Measurements from ENCODE around the gene GCNA. TPM values are rescaled to one million over a fixed set of nuclear protein-coding genes. Genes with fewer than 3 reads are reported as not detected.

GCNA gene
- polyA plus RNA-seq, 2 of the 4 experiments (the other 2 are of a cell fraction), result 1.4 to 1.7 TPM

- FAIRE-seq (no peak), ATAC-seq (no peak)
- WGBS (ENCODE audit: missing lambda C conversion rate), result 77% methylated on average over 5 of the region's 5 CpGs
Observed at GRCh38 chrX:71536285-71536684, 42.0 kb upstream of the GCNA start.

GRCh38 chrX:71537743-71538142, 40.5 kb upstream of the GCNA start:
- CTCF ChIA-PET, result interaction anchor here (1.0 kb wide), 1 partner anchor 17 kb away, joined by 4 read pairs; no protein-coding TSS in a partner anchor
- DNase-seq (ENCODE audit: low read depth in 1 of 2, low spot score in 1 of 2) (no peak), FAIRE-seq (no peak), ATAC-seq (no peak)
- H3K4me3 ChIP-seq, result no peak overlapping the region
- WGBS (ENCODE audit: missing lambda C conversion rate), result 91% methylated on average over 9 of the region's 9 CpGs
- no peaks in the 10 kb centered on the region for H3K9me3 ChIP-seq
- no peak overlapping the region for H3K27ac ChIP-seq
- peaks cover 62% of the 10 kb centered on the region for H3K4me1 ChIP-seq
- H3K4me2 ChIP-seq, result no peak overlapping the region
- POLR2A ChIA-PET, result no interaction called here
- no peak for TF ChIP-seq PHF8 (IDR thresholded peaks at IDR 0.05; ENCODE audit: borderline replicate concordance, low read depth)
- no peak for TF ChIP-seq POLR2A (IDR thresholded peaks at IDR 0.05; ENCODE audit: low read length)
- TF ChIP-seq, protein P1, sequence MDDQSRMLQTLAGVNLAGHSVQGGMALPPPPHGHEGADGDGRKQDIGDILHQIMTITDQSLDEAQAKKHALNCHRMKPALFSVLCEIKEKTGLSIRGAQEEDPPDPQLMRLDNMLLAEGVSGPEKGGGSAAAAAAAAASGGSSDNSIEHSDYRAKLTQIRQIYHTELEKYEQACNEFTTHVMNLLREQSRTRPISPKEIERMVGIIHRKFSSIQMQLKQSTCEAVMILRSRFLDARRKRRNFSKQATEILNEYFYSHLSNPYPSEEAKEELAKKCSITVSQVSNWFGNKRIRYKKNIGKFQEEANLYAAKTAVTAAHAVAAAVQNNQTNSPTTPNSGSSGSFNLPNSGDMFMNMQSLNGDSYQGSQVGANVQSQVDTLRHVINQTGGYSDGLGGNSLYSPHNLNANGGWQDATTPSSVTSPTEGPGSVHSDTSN (IDR thresholded peaks at IDR 0.05), result no peak
- no peak for TF ChIP-seq ZSCAN20 (CRISPR knock-in tag; IDR thresholded peaks at IDR 0.05)
- no peak for TF ChIP-seq NPAS2 (CRISPR knock-in tag; IDR thresholded peaks at IDR 0.05; ENCODE audit: borderline replicate concordance)
- no peak for TF ChIP-seq FOSB (CRISPR knock-in tag; IDR thresholded peaks at IDR 0.05)
- TF ChIP-seq CHD4 (IDR thresholded peaks at IDR 0.05; ENCODE audit: borderline replicate concordance), result no peak
- TF ChIP-seq NR3C1 (IDR thresholded peaks at IDR 0.05), result no peak
- no peak for TF ChIP-seq CEBPB (IDR thresholded peaks at IDR 0.05)
- no peak for TF ChIP-seq HEYL (CRISPR knock-in tag; IDR thresholded peaks at IDR 0.05)
- TF ChIP-seq MAFK (IDR thresholded peaks at IDR 0.05; ENCODE audit: partially characterized antibody), result no peak
- no peak for TF ChIP-seq KDM5A (IDR thresholded peaks at IDR 0.05)
- TF ChIP-seq, protein P2, sequence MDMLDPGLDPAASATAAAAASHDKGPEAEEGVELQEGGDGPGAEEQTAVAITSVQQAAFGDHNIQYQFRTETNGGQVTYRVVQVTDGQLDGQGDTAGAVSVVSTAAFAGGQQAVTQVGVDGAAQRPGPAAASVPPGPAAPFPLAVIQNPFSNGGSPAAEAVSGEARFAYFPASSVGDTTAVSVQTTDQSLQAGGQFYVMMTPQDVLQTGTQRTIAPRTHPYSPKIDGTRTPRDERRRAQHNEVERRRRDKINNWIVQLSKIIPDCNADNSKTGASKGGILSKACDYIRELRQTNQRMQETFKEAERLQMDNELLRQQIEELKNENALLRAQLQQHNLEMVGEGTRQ (IDR thresholded peaks at IDR 0.05), result no peak
- TF ChIP-seq RCOR1 (IDR thresholded peaks at IDR 0.05; ENCODE audit: low read depth, low read length), result no peak
- no peak for TF ChIP-seq CBX8 (IDR thresholded peaks at IDR 0.05)
- TF ChIP-seq JUN (IDR thresholded peaks at IDR 0.05), result no peak
- TF ChIP-seq, protein P3, sequence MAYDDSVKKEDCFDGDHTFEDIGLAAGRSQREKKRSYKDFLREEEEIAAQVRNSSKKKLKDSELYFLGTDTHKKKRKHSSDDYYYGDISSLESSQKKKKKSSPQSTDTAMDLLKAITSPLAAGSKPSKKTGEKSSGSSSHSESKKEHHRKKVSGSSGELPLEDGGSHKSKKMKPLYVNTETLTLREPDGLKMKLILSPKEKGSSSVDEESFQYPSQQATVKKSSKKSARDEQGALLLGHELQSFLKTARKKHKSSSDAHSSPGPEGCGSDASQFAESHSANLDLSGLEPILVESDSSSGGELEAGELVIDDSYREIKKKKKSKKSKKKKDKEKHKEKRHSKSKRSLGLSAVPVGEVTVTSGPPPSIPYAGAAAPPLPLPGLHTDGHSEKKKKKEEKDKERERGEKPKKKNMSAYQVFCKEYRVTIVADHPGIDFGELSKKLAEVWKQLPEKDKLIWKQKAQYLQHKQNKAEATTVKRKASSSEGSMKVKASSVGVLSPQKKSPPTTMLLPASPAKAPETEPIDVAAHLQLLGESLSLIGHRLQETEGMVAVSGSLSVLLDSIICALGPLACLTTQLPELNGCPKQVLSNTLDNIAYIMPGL (CRISPR knock-in tag; IDR thresholded peaks at IDR 0.05; ENCODE audit: borderline replicate concordance), result no peak

More at GRCh38 chrX:71536285-71536684, 42.0 kb upstream of the GCNA start:
- Histone ChIP-seq H3K4me2 (peak overlapping the region; percentile 83), H3K4me3 (peak overlapping the region; percentile 82; the same call in 1 of the 3 replicates), H3K9me3 (no peaks in the 10 kb centered on the region), H3K4me1 (peaks cover 47% of the 10 kb centered on the region), H3K27ac (no peak overlapping the region)
- no peak for DNase-seq (ENCODE audit: low read depth in 1 of 2, low spot score in 1 of 2)
- TF ChIP-seq EHF (CRISPR knock-in tag; IDR thresholded peaks at IDR 0.05), result no peak
- no peak for TF ChIP-seq SMC3 (IDR thresholded peaks at IDR 0.05)
- no peak for TF ChIP-seq NR3C1 (IDR thresholded peaks at IDR 0.05)
- no peak for TF ChIP-seq NPAS2 (CRISPR knock-in tag; IDR thresholded peaks at IDR 0.05; ENCODE audit: borderline replicate concordance)
- TF ChIP-seq RNF2 (IDR thresholded peaks at IDR 0.05; ENCODE audit: borderline replicate concordance, low read depth), result no peak
- TF ChIP-seq TFCP2L1 (CRISPR knock-in tag; IDR thresholded peaks at IDR 0.05), result no peak
- TF ChIP-seq, protein P2 (IDR thresholded peaks at IDR 0.05), result no peak
- no peak for TF ChIP-seq REST (IDR thresholded peaks at IDR 0.05)
- no peak for TF ChIP-seq POLR2AphosphoS2 (conservative IDR thresholded peaks at IDR 0.05; ENCODE audit: low read length)
- no peak for TF ChIP-seq TP53 (CRISPR knock-in tag; IDR thresholded peaks at IDR 0.05)
- TF ChIP-seq HDAC2 (IDR thresholded peaks at IDR 0.05), result no peak
- no peak for TF ChIP-seq RCOR1 (IDR thresholded peaks at IDR 0.05; ENCODE audit: low read depth, low read length)
- no peak for TF ChIP-seq ZFP36 (IDR thresholded peaks at IDR 0.05; ENCODE audit: borderline replicate concordance, partially characterized antibody)
- no peak for TF ChIP-seq HES2 (IDR thresholded peaks at IDR 0.05)
- no peak for TF ChIP-seq JUN (IDR thresholded peaks at IDR 0.05)
- TF ChIP-seq CEBPB (IDR thresholded peaks at IDR 0.05), result no peak
- no peak for TF ChIP-seq CHD4 (IDR thresholded peaks at IDR 0.05; ENCODE audit: borderline replicate concordance)
- TF ChIP-seq HEYL (CRISPR knock-in tag; IDR thresholded peaks at IDR 0.05), result no peak
- TF ChIP-seq EHMT2 (IDR thresholded peaks at IDR 0.05; ENCODE audit: low read depth), result no peak
- ChIA-PET CTCF (interaction anchor here (0.7 kb wide), 1 partner anchor 672 kb away, joined by 4 read pairs; no protein-coding TSS in a partner anchor), POLR2A (no interaction called here)
